HEK293 (cell line): Measurements from ENCODE around the gene LRRC51.
A peak's percentile ranks its signal among the peaks of the same experiment; 100 is the strongest.

ENCODE experiments used
- CTCF ChIA-PET: fragments of 350-600 bp; formaldehyde crosslinking; extraction: SDS; loops from one replicate; lab custom pipeline; 2021; ENCODE audit warnings: antibody characterized with exemption; lab: Yijun Ruan, JAX
- POLR2A ChIA-PET: fragments of 300-600 bp; formaldehyde crosslinking; extraction: SDS; loops from one replicate; lab custom pipeline; 2020; ENCODE audit warnings: antibody characterized with exemption, inconsistent platforms; lab: Yijun Ruan, JAX
- H3K27ac ChIP-seq: fragments of 200-500 bp; sonication (Bioruptor generic); 2 replicates; pipeline ENCODE4 v1.5.1; 2014; ENCODE audit warnings: low read depth, low read length, control low read depth, inconsistent platforms; ENCODE audit errors: extremely low read depth
- H3K36me3 ChIP-seq, 2 experiments: fragments of 200-500 bp in 1 of 2; sonication (Bioruptor generic) in 1 of 2; 1 replicate in 1 of 2; 2 replicates in 1 of 2; pipeline ENCODE4 v1.5.1; 2014 to 2017; ENCODE audit warnings: inconsistent platforms in 2 of 2, low read length in 2 of 2; ENCODE audit not compliant: control insufficient read depth in 2 of 2, insufficient read depth in 1 of 2
- H3K4me1 ChIP-seq: fragments of 200-500 bp; sonication (Bioruptor generic); 2 replicates; pipeline ENCODE4 v1.5.1; 2014; ENCODE audit warnings: mild to moderate bottlenecking, low read length, inconsistent platforms; ENCODE audit not compliant: control insufficient read depth, insufficient read depth
- H3K4me3 ChIP-seq: 2 replicates; pipeline ENCODE4 v1.5.1; 2011; ENCODE audit warnings: low read depth, mild to moderate bottlenecking, control low read depth, low read length, moderate library complexity
- H3K9me3 ChIP-seq: fragments of 200-500 bp; sonication (Bioruptor generic); 2 replicates; pipeline ENCODE4 v1.5.1; 2014; ENCODE audit warnings: low read depth, low read length, inconsistent platforms; ENCODE audit not compliant: control insufficient read depth, insufficient read depth
- KLF16 ChIP-seq: fragments of 450-650 bp; formaldehyde crosslinking; IDR thresholded peaks from 2 replicates; pipeline ENCODE4 v1.5.1; 2017; ENCODE audit warnings: missing biosample characterization, missing genetic modification characterization
- MZF1 ChIP-seq: fragments of 450-650 bp; formaldehyde crosslinking; IDR thresholded peaks from 2 replicates; pipeline ENCODE4 v1.5.1; 2017; ENCODE audit warnings: missing biosample characterization, missing genetic modification characterization, borderline replicate concordance
- SP2 ChIP-seq: fragments of 450-650 bp; formaldehyde crosslinking; IDR thresholded peaks from 2 replicates; pipeline ENCODE4 v1.5.1; 2016; ENCODE audit warnings: missing biosample characterization, missing genetic modification characterization
- SP7 ChIP-seq: fragments of 450-650 bp; formaldehyde crosslinking; IDR thresholded peaks from 2 replicates; pipeline ENCODE4 v1.5.1; 2016; ENCODE audit warnings: missing biosample characterization, missing genetic modification characterization
- ZBTB17 ChIP-seq: fragments of 450-650 bp; formaldehyde crosslinking; IDR thresholded peaks from 2 replicates; pipeline ENCODE4 v1.5.1; 2016; ENCODE audit warnings: missing biosample characterization, missing genetic modification characterization
- ZFHX2 ChIP-seq: fragments of 450-650 bp; formaldehyde crosslinking; conservative IDR thresholded peaks from 2 replicates; pipeline ENCODE4 v1.5.1; 2016; ENCODE audit warnings: missing biosample characterization, missing genetic modification characterization
- ZNF214 ChIP-seq: fragments of 450-650 bp; formaldehyde crosslinking; IDR thresholded peaks from 2 replicates; pipeline ENCODE4 v1.5.1; 2017; ENCODE audit warnings: missing biosample characterization, mild to moderate bottlenecking, missing genetic modification characterization, borderline replicate concordance
- ZNF239 ChIP-seq: fragments of 450-650 bp; formaldehyde crosslinking; IDR thresholded peaks from 2 replicates; pipeline ENCODE4 v1.5.1; 2016; ENCODE audit warnings: missing biosample characterization, missing genetic modification characterization
- ZNF335 ChIP-seq: fragments of 450-650 bp; formaldehyde crosslinking; conservative IDR thresholded peaks from 2 replicates; pipeline ENCODE4 v1.5.1; 2016; ENCODE audit warnings: missing biosample characterization, missing genetic modification characterization
- ZNF423 ChIP-seq: fragments of 450-650 bp; formaldehyde crosslinking; IDR thresholded peaks from 2 replicates; pipeline ENCODE4 v1.5.1; 2016; ENCODE audit warnings: missing biosample characterization, missing genetic modification characterization
- ZNF664 ChIP-seq: fragments of 450-650 bp; formaldehyde crosslinking; IDR thresholded peaks from 2 replicates; pipeline ENCODE4 v1.5.1; 2016; ENCODE audit warnings: missing biosample characterization, missing genetic modification characterization
- TF ChIP-seq, protein P1 (sequence below): fragments of 450-650 bp; formaldehyde crosslinking; IDR thresholded peaks from 2 replicates; pipeline ENCODE4 v1.5.1; 2017; ENCODE audit warnings: missing biosample characterization, missing genetic modification characterization
- TF ChIP-seq, protein P2 (sequence below): fragments of 450-650 bp; formaldehyde crosslinking; IDR thresholded peaks from 2 replicates; pipeline ENCODE4 v1.5.1; 2016; ENCODE audit warnings: missing biosample characterization, missing genetic modification characterization
- TF ChIP-seq, protein P3 (sequence below): fragments of 450-650 bp; formaldehyde crosslinking; IDR thresholded peaks from 2 replicates; pipeline ENCODE4 v1.5.1; 2016; ENCODE audit warnings: missing biosample characterization, missing genetic modification characterization
- TF ChIP-seq, protein P4 (sequence below): fragments of 450-650 bp; formaldehyde crosslinking; IDR thresholded peaks from 2 replicates; pipeline ENCODE4 v1.5.1; 2016; ENCODE audit warnings: missing biosample characterization, missing genetic modification characterization
- TF ChIP-seq, protein P5 (sequence below): fragments of 450-650 bp; formaldehyde crosslinking; conservative IDR thresholded peaks from 2 replicates; pipeline ENCODE4 v1.5.1; 2016; ENCODE audit warnings: low read depth, missing biosample characterization, missing genetic modification characterization
- TF ChIP-seq, protein P6 (sequence below): fragments of 450-650 bp; formaldehyde crosslinking; conservative IDR thresholded peaks from 2 replicates; pipeline ENCODE4 v1.5.1; 2016; ENCODE audit warnings: low read depth, missing biosample characterization, missing genetic modification characterization

LRRC51 gene

DNA sequence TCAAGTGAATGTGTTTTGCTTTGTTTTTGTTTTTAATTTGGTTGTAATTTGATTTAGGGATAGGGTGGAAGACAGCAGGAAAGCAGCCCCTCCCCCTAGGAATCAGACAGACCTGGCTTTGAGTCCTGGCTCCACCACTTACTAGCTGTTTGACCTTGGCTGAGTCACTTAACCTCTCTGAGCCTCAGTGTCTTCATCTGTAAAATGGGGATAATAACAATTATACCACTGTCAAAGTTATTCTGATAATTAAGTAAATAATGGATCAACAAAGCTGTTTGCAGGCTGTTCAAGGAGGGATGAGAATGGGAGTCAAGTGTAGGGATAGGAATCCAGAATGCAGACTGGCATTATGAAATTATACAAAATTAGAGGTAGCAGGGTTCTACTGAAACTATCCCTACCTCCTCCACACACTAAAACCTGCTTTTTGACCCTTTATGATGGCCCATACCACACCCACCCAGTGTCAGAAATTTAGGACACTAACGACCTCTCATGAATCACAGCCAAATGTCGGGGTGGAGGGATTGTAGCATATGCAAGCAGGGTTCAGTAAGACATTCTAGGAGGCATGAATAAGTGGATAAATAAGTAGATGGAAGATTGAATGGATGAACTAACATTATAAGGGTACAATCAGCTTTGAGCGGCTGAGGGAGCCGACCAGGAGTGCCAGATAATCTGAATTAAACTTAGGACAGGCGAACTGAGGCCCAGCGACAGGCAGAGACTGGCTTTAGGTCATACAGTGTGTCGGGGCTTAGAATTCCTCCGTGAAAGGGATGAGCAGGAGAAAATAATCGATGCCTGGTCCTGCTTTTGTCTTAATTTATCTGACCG lies 30.9 kb downstream of the LRRC51 start (continued):
- TF ChIP-seq ZNF335 (tag by site-specific recombination), result peak; percentile 94
- TF ChIP-seq, protein P1, sequence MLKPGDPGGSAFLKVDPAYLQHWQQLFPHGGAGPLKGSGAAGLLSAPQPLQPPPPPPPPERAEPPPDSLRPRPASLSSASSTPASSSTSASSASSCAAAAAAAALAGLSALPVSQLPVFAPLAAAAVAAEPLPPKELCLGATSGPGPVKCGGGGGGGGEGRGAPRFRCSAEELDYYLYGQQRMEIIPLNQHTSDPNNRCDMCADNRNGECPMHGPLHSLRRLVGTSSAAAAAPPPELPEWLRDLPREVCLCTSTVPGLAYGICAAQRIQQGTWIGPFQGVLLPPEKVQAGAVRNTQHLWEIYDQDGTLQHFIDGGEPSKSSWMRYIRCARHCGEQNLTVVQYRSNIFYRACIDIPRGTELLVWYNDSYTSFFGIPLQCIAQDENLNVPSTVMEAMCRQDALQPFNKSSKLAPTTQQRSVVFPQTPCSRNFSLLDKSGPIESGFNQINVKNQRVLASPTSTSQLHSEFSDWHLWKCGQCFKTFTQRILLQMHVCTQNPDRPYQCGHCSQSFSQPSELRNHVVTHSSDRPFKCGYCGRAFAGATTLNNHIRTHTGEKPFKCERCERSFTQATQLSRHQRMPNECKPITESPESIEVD (tag by site-specific recombination), result no peak
- no peak for TF ChIP-seq ZNF239
- TF ChIP-seq MZF1 (tag by site-specific recombination), result no peak
- TF ChIP-seq, protein P2, sequence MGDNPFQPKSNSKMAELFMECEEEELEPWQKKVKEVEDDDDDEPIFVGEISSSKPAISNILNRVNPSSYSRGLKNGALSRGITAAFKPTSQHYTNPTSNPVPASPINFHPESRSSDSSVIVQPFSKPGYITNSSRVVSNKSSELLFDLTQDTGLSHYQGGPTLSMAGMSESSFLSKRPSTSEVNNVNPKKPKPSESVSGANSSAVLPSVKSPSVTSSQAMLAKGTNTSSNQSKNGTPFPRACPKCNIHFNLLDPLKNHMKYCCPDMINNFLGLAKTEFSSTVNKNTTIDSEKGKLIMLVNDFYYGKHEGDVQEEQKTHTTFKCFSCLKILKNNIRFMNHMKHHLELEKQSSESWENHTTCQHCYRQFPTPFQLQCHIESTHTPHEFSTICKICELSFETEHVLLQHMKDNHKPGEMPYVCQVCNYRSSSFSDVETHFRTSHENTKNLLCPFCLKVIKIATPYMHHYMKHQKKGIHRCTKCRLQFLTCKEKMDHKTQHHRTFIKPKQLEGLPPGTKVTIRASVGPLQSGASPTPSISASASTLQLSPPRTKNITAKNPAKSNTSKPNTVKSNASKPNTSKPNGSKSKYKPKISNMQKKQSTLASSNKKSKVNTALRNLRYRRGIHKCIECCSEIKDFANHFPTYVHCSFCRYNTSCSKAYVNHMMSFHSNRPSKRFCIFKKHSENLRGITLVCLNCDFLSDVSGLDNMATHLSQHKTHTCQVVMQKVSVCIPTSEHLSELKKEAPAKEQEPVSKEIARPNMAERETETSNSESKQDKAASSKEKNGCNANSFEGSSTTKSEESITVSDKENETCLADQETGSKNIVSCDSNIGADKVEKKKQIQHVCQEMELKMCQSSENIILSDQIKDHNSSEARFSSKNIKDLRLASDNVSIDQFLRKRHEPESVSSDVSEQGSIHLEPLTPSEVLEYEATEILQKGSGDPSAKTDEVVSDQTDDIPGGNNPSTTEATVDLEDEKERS (tag by site-specific recombination), result no peak
- no peak for TF ChIP-seq ZNF214 (tag by site-specific recombination)
- no peak for TF ChIP-seq ZNF664
- TF ChIP-seq, protein P3, sequence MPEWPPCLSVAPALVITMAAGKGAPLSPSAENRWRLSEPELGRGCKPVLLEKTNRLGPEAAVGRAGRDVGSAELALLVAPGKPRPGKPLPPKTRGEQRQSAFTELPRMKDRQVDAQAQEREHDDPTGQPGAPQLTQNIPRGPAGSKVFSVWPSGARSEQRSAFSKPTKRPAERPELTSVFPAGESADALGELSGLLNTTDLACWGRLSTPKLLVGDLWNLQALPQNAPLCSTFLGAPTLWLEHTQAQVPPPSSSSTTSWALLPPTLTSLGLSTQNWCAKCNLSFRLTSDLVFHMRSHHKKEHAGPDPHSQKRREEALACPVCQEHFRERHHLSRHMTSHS (tag by site-specific recombination), result no peak
- TF ChIP-seq SP7 (tag by site-specific recombination), result no peak

DNA sequence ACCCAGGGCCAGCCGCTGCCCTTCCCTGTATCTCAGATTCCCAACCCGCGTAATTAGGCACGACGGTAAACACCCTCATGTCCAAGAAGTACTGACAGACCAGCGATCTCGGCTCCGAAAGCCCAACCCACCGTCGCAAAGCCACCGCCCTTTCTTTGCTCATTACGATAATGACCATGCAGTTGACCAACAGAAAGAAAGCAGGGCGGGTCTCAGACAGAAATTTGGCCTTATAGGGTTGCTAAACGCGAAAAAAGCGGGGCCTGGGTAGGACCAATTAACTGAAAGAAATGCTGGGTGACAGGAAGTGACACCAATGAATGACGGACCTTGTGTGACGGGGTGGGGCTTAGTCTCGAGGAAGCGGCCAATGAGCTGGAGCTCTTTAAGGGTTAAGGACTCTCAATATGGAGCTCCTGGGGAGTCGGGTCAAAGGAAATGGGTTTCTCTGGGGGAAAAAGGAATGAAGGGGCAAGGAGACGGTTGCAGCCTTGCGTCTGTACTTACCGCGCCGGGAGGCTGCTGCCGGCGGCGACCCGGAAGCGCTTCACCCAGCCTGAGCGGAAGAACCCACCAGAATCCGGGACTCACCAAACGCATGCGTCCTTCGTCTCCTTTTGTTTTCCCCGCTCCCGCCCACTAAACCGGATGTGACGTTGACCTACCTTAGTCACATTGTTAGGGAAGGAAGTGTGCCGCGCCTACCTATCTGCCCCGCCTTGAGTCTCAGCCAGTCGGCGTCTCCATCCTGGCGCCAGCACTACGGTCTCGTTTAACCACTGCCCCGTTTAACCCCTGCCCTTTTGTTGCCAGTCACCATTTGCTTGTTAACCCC lies 31.7 kb downstream of the LRRC51 start, which contains the start of gene ANAPC15:
Gene ANAPC15 (minus strand): TSS at position 553 of the 835 bp plus-strand sequence. CDS start 1,419 bp downstream, outside the sequence.
- H3K4me1 ChIP-seq, result no peaks in the 10 kb centered on the region
- peak within 1 kb of the TSS; percentile 73 for H3K4me3 ChIP-seq
- no peaks in the 10 kb centered on the region for H3K9me3 ChIP-seq
- POLR2A ChIA-PET, result interaction anchor here (0.7 to 1.3 kb wide), 10 partner anchors 10 to 326 kb away, joined by 3 to 7 read pairs (median 4); partner anchors contain the start of gene LAMTOR1
- CTCF ChIA-PET, result interaction anchor here (0.6 to 1.8 kb wide), 5 partner anchors 13 to 358 kb away, joined by 3 to 6 read pairs (median 4); no protein-coding TSS in a partner anchor
- peak within 1 kb of the TSS; percentile 66 for H3K27ac ChIP-seq
- H3K36me3 ChIP-seq, result peaks cover 0 to 24% of the 10 kb centered on the region in 2 experiments; a peak in 1 of 3 replicates
- TF ChIP-seq ZBTB17 (tag by site-specific recombination) (peak; percentile 42), ZFHX2 (tag by site-specific recombination) (peak; percentile 72), SP2 (tag by site-specific recombination) (peak; percentile 91), ZNF423 (tag by site-specific recombination) (no peak), SP7 (tag by site-specific recombination) (peak; percentile 62; the same call in 1 of the 2 replicates), KLF16 (no peak)
- TF ChIP-seq, protein P4, sequence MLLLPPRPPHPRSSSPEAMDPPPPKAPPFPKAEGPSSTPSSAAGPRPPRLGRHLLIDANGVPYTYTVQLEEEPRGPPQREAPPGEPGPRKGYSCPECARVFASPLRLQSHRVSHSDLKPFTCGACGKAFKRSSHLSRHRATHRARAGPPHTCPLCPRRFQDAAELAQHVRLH (tag by site-specific recombination), result peak; percentile 99
- TF ChIP-seq, protein P5, sequence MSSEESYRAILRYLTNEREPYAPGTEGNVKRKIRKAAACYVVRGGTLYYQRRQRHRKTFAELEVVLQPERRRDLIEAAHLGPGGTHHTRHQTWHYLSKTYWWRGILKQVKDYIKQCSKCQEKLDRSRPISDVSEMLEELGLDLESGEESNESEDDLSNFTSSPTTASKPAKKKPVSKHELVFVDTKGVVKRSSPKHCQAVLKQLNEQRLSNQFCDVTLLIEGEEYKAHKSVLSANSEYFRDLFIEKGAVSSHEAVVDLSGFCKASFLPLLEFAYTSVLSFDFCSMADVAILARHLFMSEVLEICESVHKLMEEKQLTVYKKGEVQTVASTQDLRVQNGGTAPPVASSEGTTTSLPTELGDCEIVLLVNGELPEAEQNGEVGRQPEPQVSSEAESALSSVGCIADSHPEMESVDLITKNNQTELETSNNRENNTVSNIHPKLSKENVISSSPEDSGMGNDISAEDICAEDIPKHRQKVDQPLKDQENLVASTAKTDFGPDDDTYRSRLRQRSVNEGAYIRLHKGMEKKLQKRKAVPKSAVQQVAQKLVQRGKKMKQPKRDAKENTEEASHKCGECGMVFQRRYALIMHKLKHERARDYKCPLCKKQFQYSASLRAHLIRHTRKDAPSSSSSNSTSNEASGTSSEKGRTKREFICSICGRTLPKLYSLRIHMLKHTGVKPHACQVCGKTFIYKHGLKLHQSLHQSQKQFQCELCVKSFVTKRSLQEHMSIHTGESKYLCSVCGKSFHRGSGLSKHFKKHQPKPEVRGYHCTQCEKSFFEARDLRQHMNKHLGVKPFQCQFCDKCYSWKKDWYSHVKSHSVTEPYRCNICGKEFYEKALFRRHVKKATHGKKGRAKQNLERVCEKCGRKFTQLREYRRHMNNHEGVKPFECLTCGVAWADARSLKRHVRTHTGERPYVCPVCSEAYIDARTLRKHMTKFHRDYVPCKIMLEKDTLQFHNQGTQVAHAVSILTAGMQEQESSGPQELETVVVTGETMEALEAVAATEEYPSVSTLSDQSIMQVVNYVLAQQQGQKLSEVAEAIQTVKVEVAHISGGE (tag by site-specific recombination), result peak; percentile 97
- TF ChIP-seq, protein P6, sequence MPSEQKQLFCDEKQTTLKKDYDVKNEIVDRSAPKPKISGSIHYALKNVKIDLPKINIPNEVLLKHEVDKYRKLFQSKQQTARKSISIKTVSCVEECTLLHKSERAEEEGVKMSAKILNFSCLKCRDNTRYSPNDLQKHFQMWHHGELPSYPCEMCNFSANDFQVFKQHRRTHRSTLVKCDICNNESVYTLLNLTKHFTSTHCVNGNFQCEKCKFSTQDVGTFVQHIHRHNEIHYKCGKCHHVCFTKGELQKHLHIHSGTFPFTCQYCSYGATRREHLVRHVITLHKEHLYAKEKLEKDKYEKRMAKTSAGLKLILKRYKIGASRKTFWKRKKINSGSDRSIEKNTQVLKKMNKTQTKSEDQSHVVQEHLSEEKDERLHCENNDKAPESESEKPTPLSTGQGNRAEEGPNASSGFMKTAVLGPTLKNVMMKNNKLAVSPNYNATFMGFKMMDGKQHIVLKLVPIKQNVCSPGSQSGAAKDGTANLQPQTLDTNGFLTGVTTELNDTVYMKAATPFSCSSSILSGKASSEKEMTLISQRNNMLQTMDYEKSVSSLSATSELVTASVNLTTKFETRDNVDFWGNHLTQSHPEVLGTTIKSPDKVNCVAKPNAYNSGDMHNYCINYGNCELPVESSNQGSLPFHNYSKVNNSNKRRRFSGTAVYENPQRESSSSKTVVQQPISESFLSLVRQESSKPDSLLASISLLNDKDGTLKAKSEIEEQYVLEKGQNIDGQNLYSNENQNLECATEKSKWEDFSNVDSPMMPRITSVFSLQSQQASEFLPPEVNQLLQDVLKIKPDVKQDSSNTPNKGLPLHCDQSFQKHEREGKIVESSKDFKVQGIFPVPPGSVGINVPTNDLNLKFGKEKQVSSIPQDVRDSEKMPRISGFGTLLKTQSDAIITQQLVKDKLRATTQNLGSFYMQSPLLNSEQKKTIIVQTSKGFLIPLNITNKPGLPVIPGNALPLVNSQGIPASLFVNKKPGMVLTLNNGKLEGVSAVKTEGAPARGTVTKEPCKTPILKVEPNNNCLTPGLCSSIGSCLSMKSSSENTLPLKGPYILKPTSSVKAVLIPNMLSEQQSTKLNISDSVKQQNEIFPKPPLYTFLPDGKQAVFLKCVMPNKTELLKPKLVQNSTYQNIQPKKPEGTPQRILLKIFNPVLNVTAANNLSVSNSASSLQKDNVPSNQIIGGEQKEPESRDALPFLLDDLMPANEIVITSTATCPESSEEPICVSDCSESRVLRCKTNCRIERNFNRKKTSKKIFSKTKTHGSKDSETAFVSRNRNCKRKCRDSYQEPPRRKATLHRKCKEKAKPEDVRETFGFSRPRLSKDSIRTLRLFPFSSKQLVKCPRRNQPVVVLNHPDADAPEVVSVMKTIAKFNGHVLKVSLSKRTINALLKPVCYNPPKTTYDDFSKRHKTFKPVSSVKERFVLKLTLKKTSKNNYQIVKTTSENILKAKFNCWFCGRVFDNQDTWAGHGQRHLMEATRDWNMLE (tag by site-specific recombination), result peak; percentile 98
